Vagina (tissue), 2 donors: ENCODE measurements around the gene PIWIL1. TPM values are rescaled to one million over a fixed set of nuclear protein-coding genes. Genes with fewer than 3 reads are reported as not detected.

Experiments used
- DNase-seq, 2 donors: peaks; one replicate each; pipeline ENCODE4 v3.0.0-alpha.2; 2017; ENCODE audit errors: extremely low spot score in 2 of 2
- H3K27ac ChIP-seq: fragments of 200-600 bp; sonication (generic); one replicate; pipeline ENCODE4 v1.5.1; 2019
- H3K27me3 ChIP-seq: fragments of 200-600 bp; sonication (generic); one replicate; pipeline ENCODE4 v1.5.1; 2019
- H3K36me3 ChIP-seq, 2 donors: fragments of 200-600 bp; sonication (generic); one replicate each; pipeline ENCODE4 v1.5.1; 2017 to 2019
- H3K4me1 ChIP-seq: fragments of 200-600 bp; sonication (generic); one replicate; pipeline ENCODE4 v1.5.1; 2019
- H3K4me3 ChIP-seq, 2 donors: fragments of 200-600 bp; sonication (generic); 1 replicate in 1 of 2; 2 replicates in 1 of 2; pipeline ENCODE4 v1.5.1; 2016 to 2019
- H3K9me3 ChIP-seq: fragments of 200-600 bp; sonication (generic); one replicate; pipeline ENCODE4 v1.5.1; 2019
- CTCF ChIP-seq, 3 experiments: fragments of 450-650 bp in 2 of 3; fragments of 200-600 bp in 1 of 3; sonication (generic) in 1 of 3; IDR thresholded peaks; one replicate each; pipeline ENCODE4 v1.5.1; 2017 to 2019; ENCODE audit warnings: antibody characterized with exemption in 3 of 3, mild to moderate bottlenecking in 2 of 3, moderate library complexity in 2 of 3
- POLR2A ChIP-seq, 2 donors: fragments of 450-650 bp; IDR thresholded peaks; one replicate each; pipeline ENCODE4 v1.6.1; 2017; ENCODE audit warnings: antibody characterized with exemption in 2 of 2, mild to moderate bottlenecking in 2 of 2, moderate library complexity in 2 of 2
- POLR2AphosphoS5 ChIP-seq, 2 donors: sonication (generic); formaldehyde crosslinking; IDR thresholded peaks; one replicate each; pipeline ENCODE4 v1.9.0; 2017; ENCODE audit warnings: antibody characterized with exemption in 2 of 2, mild to moderate bottlenecking in 2 of 2, low read depth in 1 of 2; ENCODE audit not compliant: insufficient read depth in 1 of 2
- intact Hi-C: fragments of 100-400 bp; cut with DNase I; formaldehyde crosslinking; loops from one replicate; pipeline ENCODE4 v1.15.1; 2023
- total RNA-seq: library from RNA; depleted of rRNA; stranded (reverse); fragments of >200 nt; gene quantifications from one replicate; pipeline ENCODE4 v1.2.3, GENCODE V29; 2016

Gene PIWIL1
- total RNA-seq, 1 donor from 2014 or later: not detected

DNA sequence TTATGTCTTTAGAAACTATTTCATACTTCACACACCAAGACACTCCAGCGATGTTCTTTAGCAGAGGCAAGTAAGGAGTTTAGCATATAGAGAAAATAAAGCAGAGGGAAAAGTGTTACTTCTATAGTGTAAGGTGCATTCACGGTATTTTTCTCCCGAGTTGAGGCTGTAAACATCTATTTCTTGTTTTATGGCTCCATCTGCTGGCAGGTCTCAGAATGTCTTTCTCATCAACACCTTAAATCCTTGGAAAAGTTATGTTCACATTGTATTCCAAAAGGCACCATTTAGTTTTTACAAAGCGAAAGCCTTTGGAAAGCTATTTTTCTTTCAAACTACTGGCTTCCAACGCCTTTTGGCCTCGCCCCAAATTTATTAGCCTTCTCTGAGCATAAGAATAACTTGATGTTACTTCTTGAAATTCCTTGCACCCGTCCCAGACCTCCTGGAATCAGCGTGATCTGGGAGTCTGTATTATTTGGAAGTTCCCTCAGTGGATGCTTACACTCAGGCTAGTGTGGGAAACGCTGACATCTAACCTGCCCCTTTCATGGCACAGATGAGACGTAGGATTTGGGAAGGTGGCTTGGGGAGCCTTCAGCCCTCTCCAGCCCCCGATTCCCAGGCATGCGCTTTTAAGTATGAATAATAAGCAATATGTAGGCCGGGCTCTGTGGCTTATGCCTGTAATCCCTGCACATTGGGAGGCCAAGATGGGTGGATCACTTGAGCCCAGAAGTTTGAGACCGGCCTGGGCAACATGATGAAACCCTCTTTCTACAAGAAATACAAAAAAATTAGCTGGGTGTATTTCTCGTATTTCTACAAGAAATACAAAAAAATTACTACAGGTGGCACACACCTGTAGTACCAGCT is 1.9 kb upstream of the PIWIL1 start:
- Histone ChIP-seq H3K36me3 (no peaks in the 10 kb centered on the region), H3K4me3 (no peak overlapping the region), H3K27ac (no peak overlapping the region), H3K27me3 (peaks cover 3% of the 10 kb centered on the region), H3K4me1 (peaks cover 5% of the 10 kb centered on the region), H3K9me3 (no peaks in the 10 kb centered on the region)
- no peak for DNase-seq
- no peak for TF ChIP-seq POLR2AphosphoS5 (IDR thresholded peaks at IDR 0.05; ENCODE audit: insufficient read depth in 1 of 2, low read depth in 1 of 2)
- TF ChIP-seq CTCF (IDR thresholded peaks at IDR 0.05): peak; percentile 49 to 60 (median 50)
- intact Hi-C loops: loop anchor here (2.0 kb wide), 1 partner anchor 285 kb away; no protein-coding TSS in a partner anchor

GRCh38 chr12:130336723-130337487 is 782 bp upstream of the PIWIL1 start:
- TF ChIP-seq CTCF (IDR thresholded peaks at IDR 0.05): no peak
- DNase-seq: no peak
- intact Hi-C loops: loop anchor here (2.0 kb wide), 1 partner anchor 286 kb away; no protein-coding TSS in a partner anchor
- H3K4me3 ChIP-seq: no peak overlapping the region
- peaks cover 5% of the 10 kb centered on the region for H3K4me1 ChIP-seq
- H3K9me3 ChIP-seq: no peaks in the 10 kb centered on the region
- H3K27me3 ChIP-seq: peaks cover 3% of the 10 kb centered on the region
- H3K36me3 ChIP-seq: no peaks in the 10 kb centered on the region
- no peak overlapping the region for H3K27ac ChIP-seq

GRCh38 chr12:130338794-130339601 is 1.3 kb downstream of the PIWIL1 start:
- Histone ChIP-seq H3K4me1 (peaks cover 5% of the 10 kb centered on the region), H3K4me3 (no peak overlapping the region), H3K36me3 (no peaks in the 10 kb centered on the region), H3K27ac (no peak overlapping the region), H3K9me3 (no peaks in the 10 kb centered on the region), H3K27me3 (peaks cover 3% of the 10 kb centered on the region)
- TF ChIP-seq POLR2A (IDR thresholded peaks at IDR 0.05): no peak
- intact Hi-C loops: no loop called here
- no peak for DNase-seq

DNA sequence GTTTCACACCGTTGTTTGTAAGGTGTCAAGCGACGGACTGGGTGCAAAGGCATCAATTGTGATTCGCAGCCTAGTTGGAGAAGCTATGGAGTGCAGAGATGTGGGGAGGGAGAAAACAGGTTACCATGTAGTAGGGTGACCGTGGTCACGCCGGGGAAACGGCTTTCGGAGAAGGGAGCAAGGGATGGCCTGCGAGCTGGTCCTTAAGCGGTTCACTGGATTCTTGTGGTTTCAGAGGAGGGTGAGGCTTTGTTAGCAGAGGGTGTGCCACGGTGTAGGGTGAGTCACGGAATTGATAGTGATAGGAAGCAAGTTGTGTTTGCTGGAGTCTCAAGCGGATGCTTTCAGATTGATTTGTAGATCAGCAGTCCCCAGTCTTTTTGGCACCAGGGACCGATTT is 2.3 kb downstream of the PIWIL1 start:
- Histone ChIP-seq H3K4me1 (peaks cover 5% of the 10 kb centered on the region), H3K36me3 (no peaks in the 10 kb centered on the region), H3K27ac (no peak overlapping the region), H3K4me3 (no peak overlapping the region), H3K9me3 (no peaks in the 10 kb centered on the region), H3K27me3 (peaks cover 3% of the 10 kb centered on the region)
- no peak for TF ChIP-seq POLR2AphosphoS5 (IDR thresholded peaks at IDR 0.05; ENCODE audit: insufficient read depth in 1 of 2, low read depth in 1 of 2)
- TF ChIP-seq CTCF (IDR thresholded peaks at IDR 0.05): no peak
- TF ChIP-seq POLR2A (IDR thresholded peaks at IDR 0.05): no peak
- intact Hi-C loops: no loop called here
- DNase-seq: no peak

DNA sequence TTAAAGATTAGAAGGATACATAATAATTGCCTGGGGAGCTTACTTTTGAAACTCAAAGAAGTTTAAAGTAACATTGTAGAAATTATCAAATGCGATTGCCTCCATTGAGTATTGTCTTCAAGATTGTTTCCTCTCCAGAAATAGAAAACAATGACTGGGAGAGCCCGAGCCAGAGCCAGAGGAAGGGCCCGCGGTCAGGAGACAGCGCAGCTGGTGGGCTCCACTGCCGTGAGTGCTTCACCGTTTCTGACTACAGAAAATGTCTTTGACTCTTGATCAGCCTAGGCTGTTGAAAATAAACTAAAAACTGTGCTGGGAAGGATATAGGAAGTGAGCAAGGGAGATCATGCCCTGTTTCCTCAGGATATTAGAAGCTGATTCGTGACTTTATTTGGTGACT is 4.8 kb downstream of the PIWIL1 start:
- no peak for TF ChIP-seq POLR2AphosphoS5 (IDR thresholded peaks at IDR 0.05; ENCODE audit: insufficient read depth in 1 of 2, low read depth in 1 of 2)
- no peak for TF ChIP-seq POLR2A (IDR thresholded peaks at IDR 0.05)
- TF ChIP-seq CTCF (IDR thresholded peaks at IDR 0.05): no peak
- Histone ChIP-seq H3K4me3 (no peak overlapping the region), H3K4me1 (peaks cover 5% of the 10 kb centered on the region), H3K27me3 (peaks cover 3% of the 10 kb centered on the region), H3K9me3 (no peaks in the 10 kb centered on the region), H3K27ac (no peak overlapping the region), H3K36me3 (no peaks in the 10 kb centered on the region)
- DNase-seq: no peak
- intact Hi-C loops: no loop called here
